WERI-Rb-1 (cell line): ENCODE results near the gene CCDC73.
"Not testable (repeated sequence)": the region's sequence is repeated elsewhere in the genome, so short reads cannot be mapped to it uniquely, and the experiment has no call there.

ENCODE experiments used
- DNase-seq: peaks from one replicate; pipeline ENCODE4 v3.0.0-alpha.2; 2020
- H3K27ac ChIP-seq: fragments of 250-450 bp; sonication (Bioruptor Pico); 2 replicates; pipeline ENCODE4 v1.5.1; 2020; ENCODE audit warnings: mild to moderate bottlenecking, moderate library complexity
- H3K27me3 ChIP-seq: fragments of 250-450 bp; sonication (Bioruptor Pico); 2 replicates; pipeline ENCODE4 v1.5.1; 2021; ENCODE audit warnings: mild to moderate bottlenecking, low read depth, moderate library complexity; ENCODE audit not compliant: insufficient read depth, severe bottlenecking
- H3K36me3 ChIP-seq: fragments of 250-450 bp; sonication (Bioruptor Pico); 2 replicates; pipeline ENCODE4 v1.5.1; 2020; ENCODE audit warnings: mild to moderate bottlenecking, moderate library complexity
- H3K4me3 ChIP-seq: 2 replicates; pipeline ENCODE4 v1.5.1; 2011; ENCODE audit warnings: low read depth, mild to moderate bottlenecking, control low read depth, low read length
- H3K9me3 ChIP-seq: fragments of 250-450 bp; sonication (Bioruptor Pico); 2 replicates; pipeline ENCODE4 v1.5.1; 2021; ENCODE audit warnings: mild to moderate bottlenecking, moderate library complexity; ENCODE audit not compliant: severe bottlenecking
- TF ChIP-seq, protein P1 (sequence below): IDR thresholded peaks from 2 replicates; pipeline ENCODE4 v1.5.1; 2011; ENCODE audit warnings: low read depth, mild to moderate bottlenecking, control low read depth, inconsistent platforms, low read length

CCDC73 gene

DNA sequence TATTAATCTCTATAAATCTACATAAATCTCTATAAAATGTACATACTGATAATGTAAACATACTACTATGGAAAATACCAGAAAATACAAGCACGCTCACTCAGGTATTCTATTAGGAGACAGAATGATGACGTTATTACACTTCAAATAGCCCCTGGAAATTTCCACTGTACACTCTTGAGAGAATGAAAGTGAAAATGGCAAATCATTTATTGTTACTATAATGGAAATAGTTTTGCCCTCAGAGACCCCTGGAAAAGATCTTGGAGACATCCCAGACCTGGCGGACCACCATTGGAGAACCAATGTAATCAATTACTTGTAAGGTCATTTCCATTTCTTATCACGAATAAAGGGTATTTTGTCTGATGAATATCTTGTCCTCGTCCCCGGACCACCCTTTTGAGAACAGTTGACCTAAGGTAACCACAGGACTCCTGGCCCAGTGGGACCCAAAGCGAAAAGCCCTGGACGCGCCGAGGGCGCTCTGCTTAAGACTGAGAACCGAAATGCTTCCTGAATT is 34.8 kb upstream of the CCDC73 start:
- H3K36me3 ChIP-seq: no peaks in the 10 kb centered on the region
- no peaks in the 10 kb centered on the region for H3K27me3 ChIP-seq
- H3K4me3 ChIP-seq: peak overlapping the region; percentile 55
- TF ChIP-seq, protein P1, sequence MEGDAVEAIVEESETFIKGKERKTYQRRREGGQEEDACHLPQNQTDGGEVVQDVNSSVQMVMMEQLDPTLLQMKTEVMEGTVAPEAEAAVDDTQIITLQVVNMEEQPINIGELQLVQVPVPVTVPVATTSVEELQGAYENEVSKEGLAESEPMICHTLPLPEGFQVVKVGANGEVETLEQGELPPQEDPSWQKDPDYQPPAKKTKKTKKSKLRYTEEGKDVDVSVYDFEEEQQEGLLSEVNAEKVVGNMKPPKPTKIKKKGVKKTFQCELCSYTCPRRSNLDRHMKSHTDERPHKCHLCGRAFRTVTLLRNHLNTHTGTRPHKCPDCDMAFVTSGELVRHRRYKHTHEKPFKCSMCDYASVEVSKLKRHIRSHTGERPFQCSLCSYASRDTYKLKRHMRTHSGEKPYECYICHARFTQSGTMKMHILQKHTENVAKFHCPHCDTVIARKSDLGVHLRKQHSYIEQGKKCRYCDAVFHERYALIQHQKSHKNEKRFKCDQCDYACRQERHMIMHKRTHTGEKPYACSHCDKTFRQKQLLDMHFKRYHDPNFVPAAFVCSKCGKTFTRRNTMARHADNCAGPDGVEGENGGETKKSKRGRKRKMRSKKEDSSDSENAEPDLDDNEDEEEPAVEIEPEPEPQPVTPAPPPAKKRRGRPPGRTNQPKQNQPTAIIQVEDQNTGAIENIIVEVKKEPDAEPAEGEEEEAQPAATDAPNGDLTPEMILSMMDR: no peak
- no peak overlapping the region for H3K27ac ChIP-seq
- no peaks in the 10 kb centered on the region for H3K9me3 ChIP-seq
- no peak for DNase-seq

GRCh38 chr11:32827276-32827675 is 32.8 kb upstream of the CCDC73 start:
- no peaks in the 10 kb centered on the region for H3K36me3 ChIP-seq
- DNase-seq: no peak
- TF ChIP-seq, protein P1: no peak
- H3K27ac ChIP-seq: no peak overlapping the region
- no peaks in the 10 kb centered on the region for H3K27me3 ChIP-seq
- H3K4me3 ChIP-seq: no peak overlapping the region
- no peaks in the 10 kb centered on the region for H3K9me3 ChIP-seq

DNA sequence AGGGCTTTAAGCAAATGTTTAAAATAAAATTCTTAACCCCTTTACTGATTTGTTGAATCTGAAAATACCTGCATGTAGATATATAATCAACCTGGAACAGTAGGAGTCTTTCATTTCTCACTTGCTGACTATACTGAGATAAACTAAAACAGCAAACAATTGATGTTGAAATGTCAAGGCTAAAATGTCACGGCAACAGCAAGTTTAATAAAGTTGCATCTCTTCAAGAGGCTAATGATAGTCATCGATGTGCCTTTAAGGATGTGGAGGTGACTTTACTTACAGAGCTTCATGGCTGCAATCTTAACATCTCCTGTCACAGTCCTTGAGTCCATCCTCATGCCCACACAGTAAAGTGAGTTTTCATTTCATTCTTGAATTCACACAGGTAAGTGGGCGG is 31.7 kb upstream of the CCDC73 start:
- Histone ChIP-seq H3K4me3 (no peak overlapping the region), H3K27me3 (no peaks in the 10 kb centered on the region), H3K9me3 (no peaks in the 10 kb centered on the region), H3K27ac (no peak overlapping the region), H3K36me3 (no peaks in the 10 kb centered on the region)
- DNase-seq: no peak
- TF ChIP-seq, protein P1: no peak

- H3K9me3 ChIP-seq, H3K27ac ChIP-seq, H3K4me3 ChIP-seq, H3K36me3 ChIP-seq, H3K27me3 ChIP-seq, DNase-seq: not testable (repeated sequence)
These were observed 29.2 kb upstream of the CCDC73 start for GRCh38 chr11:32823617-32824016.

GRCh38 chr11:32821917-32822560 is 27.6 kb upstream of the CCDC73 start:
- no peak overlapping the region for H3K4me3 ChIP-seq
- H3K9me3 ChIP-seq: no peaks in the 10 kb centered on the region
- DNase-seq: no peak
- TF ChIP-seq, protein P1: no peak
- H3K36me3 ChIP-seq: no peaks in the 10 kb centered on the region
- H3K27ac ChIP-seq: no peak overlapping the region
- no peaks in the 10 kb centered on the region for H3K27me3 ChIP-seq

DNA sequence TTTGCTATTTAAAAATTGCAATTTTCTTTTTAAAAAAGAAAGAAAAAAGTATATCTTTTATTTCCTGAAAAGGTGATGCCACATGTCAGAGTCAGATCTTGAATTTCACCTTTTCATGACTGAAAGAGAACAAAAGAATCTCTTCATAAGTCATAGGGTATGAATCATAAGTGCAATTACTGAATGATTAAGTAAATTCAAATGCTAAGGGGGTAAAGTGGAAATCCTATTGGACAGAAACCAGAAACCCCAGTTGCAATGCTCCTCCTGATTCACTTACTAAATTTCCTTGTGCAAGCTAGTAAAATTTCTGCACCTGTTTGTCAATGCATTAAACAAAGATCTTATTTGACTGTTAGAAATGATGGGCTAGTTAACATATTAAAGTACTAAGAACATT is 27.1 kb upstream of the CCDC73 start:
- Histone ChIP-seq H3K36me3 (no peaks in the 10 kb centered on the region), H3K27me3 (no peaks in the 10 kb centered on the region), H3K9me3 (no peaks in the 10 kb centered on the region), H3K4me3 (no peak overlapping the region), H3K27ac (no peak overlapping the region)
- TF ChIP-seq, protein P1: no peak
- DNase-seq: no peak
